ENCODE results near the gene SOX4. TPM values are rescaled to one million over a fixed set of nuclear protein-coding genes. Genes with fewer than 3 reads are reported as not detected.

The SOX4 gene
- total RNA-seq, 1 donor from 2014 or later: 147 TPM

GRCh38 chr6:21560249-21560648 lies 33.3 kb upstream of the SOX4 start:
- H4K20me1 ChIP-seq (ENCODE audit: low read depth): no peaks in the 10 kb centered on the region
- no peak overlapping the region for H3K4me2 ChIP-seq
- H2AFZ ChIP-seq (replicated peaks): no peak overlapping the region
- H3F3A ChIP-seq (ENCODE audit: low read depth): no peaks in the 10 kb centered on the region
- H3K27me3 ChIP-seq: no peaks in the 10 kb centered on the region
- Mint-ChIP-seq H3K27me3 (ENCODE audit: insufficient read depth, low read depth) (no peaks in the 10 kb centered on the region), H3K4me1 (no peaks in the 10 kb centered on the region), H3K36me3 (no peaks in the 10 kb centered on the region), H3K9me3 (peaks cover 3% of the 10 kb centered on the region), H3K4me3 (no peak overlapping the region), H3K27ac (no peak overlapping the region)
- H3K9ac ChIP-seq: no peak overlapping the region
- TF ChIP-seq EZH2phosphoT487 (IDR thresholded peaks at IDR 0.05) (no peak), EZH2 (IDR thresholded peaks at IDR 0.05) (no peak), CTCF (IDR thresholded peaks at IDR 0.05) (no peak)
- no peak overlapping the region for H3K27ac ChIP-seq
- no peaks in the 10 kb centered on the region for H3K9me3 ChIP-seq (ENCODE audit: low read depth)
- peaks cover 8% of the 10 kb centered on the region for H3K4me1 ChIP-seq
- DNase-seq (ENCODE audit: low spot score): no peak
- no peaks in the 10 kb centered on the region for H3K79me2 ChIP-seq (ENCODE audit: low read depth)
- no peaks in the 10 kb centered on the region for H3K36me3 ChIP-seq
- H3K4me3 ChIP-seq: no peak overlapping the region

GRCh38 chr6:21565431-21565830 lies 28.1 kb upstream of the SOX4 start:
- Mint-ChIP-seq H3K27me3 (ENCODE audit: insufficient read depth, low read depth) (peaks cover 2% of the 10 kb centered on the region), H3K4me1 (no peaks in the 10 kb centered on the region), H3K9me3 (peaks cover 7% of the 10 kb centered on the region), H3K36me3 (no peaks in the 10 kb centered on the region), H3K4me3 (no peak overlapping the region), H3K27ac (no peak overlapping the region)
- Histone ChIP-seq H3K27ac (no peak overlapping the region), H3K4me3 (no peak overlapping the region), H3K4me1 (no peaks in the 10 kb centered on the region), H3K9me3 (ENCODE audit: low read depth) (no peaks in the 10 kb centered on the region), H3K79me2 (ENCODE audit: low read depth) (no peaks in the 10 kb centered on the region), H3F3A (ENCODE audit: low read depth) (no peaks in the 10 kb centered on the region), H3K9ac (no peak overlapping the region), H3K4me2 (no peak overlapping the region), H3K36me3 (no peaks in the 10 kb centered on the region), H3K27me3 (no peaks in the 10 kb centered on the region), H4K20me1 (ENCODE audit: low read depth) (no peaks in the 10 kb centered on the region), H2AFZ (replicated peaks) (no peak overlapping the region)
- DNase-seq (ENCODE audit: low spot score): no peak
- no peak for TF ChIP-seq EZH2phosphoT487 (IDR thresholded peaks at IDR 0.05)
- TF ChIP-seq EZH2 (IDR thresholded peaks at IDR 0.05): no peak

DNA sequence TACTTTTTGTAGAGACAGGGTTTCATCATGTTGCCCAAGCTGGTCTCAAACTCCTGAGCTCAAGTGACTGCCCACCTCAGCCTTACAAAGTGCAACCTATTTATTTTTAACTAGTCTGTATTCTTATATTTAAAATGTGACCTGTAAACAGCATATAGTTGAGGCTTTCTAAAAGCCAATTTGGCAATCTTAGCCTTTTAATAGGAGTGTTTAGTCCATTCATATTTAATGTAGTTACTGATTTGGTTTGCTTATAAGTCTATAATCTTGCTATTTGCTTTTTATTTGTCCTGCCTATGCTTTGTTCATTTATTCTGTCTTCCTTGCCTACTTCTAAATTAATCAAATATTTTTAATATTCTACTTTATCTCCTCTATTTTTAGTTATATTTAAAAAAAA lies 15.0 kb upstream of the SOX4 start:
- Histone ChIP-seq H3K4me2 (no peak overlapping the region), H3K79me2 (ENCODE audit: low read depth) (no peaks in the 10 kb centered on the region), H3K4me1 (no peaks in the 10 kb centered on the region), H3K36me3 (no peaks in the 10 kb centered on the region), H2AFZ (replicated peaks) (no peak overlapping the region), H3K9me3 (ENCODE audit: low read depth) (peaks cover 12% of the 10 kb centered on the region), H3K9ac (no peak overlapping the region), H3F3A (ENCODE audit: low read depth) (no peaks in the 10 kb centered on the region), H3K27ac (no peak overlapping the region), H4K20me1 (ENCODE audit: low read depth) (no peaks in the 10 kb centered on the region), H3K27me3 (no peaks in the 10 kb centered on the region), H3K4me3 (no peak overlapping the region)
- TF ChIP-seq EZH2phosphoT487 (IDR thresholded peaks at IDR 0.05) (no peak), CTCF (IDR thresholded peaks at IDR 0.05) (no peak), EZH2 (IDR thresholded peaks at IDR 0.05) (no peak)
- no peaks in the 10 kb centered on the region for H3K4me1 Mint-ChIP-seq
- H3K27ac Mint-ChIP-seq: no peak overlapping the region
- no peaks in the 10 kb centered on the region for H3K36me3 Mint-ChIP-seq
- peaks cover 31% of the 10 kb centered on the region for H3K9me3 Mint-ChIP-seq
- peaks cover 5% of the 10 kb centered on the region for H3K27me3 Mint-ChIP-seq (ENCODE audit: insufficient read depth, low read depth)
- DNase-seq (ENCODE audit: low spot score): no peak
- no peak overlapping the region for H3K4me3 Mint-ChIP-seq

GRCh38 chr6:21582651-21583050 lies 10.9 kb upstream of the SOX4 start:
- H3K79me2 ChIP-seq (ENCODE audit: low read depth): no peaks in the 10 kb centered on the region

More at GRCh38 chr6:21582651-21583050, 10.9 kb upstream of the SOX4 start:
- Mint-ChIP-seq H3K36me3 (no peaks in the 10 kb centered on the region), H3K4me3 (no peak overlapping the region), H3K27ac (no peak overlapping the region), H3K27me3 (ENCODE audit: insufficient read depth, low read depth) (peaks cover 10% of the 10 kb centered on the region), H3K4me1 (peaks cover 6% of the 10 kb centered on the region), H3K9me3 (peaks cover 37% of the 10 kb centered on the region)
- no peaks in the 10 kb centered on the region for H3K27me3 ChIP-seq
- DNase-seq (ENCODE audit: low spot score): no peak
- no peak overlapping the region for H3K4me2 ChIP-seq
- peaks cover 8% of the 10 kb centered on the region for H3K4me1 ChIP-seq
- H3K27ac ChIP-seq: no peak overlapping the region
- no peak overlapping the region for H2AFZ ChIP-seq (replicated peaks)
- no peaks in the 10 kb centered on the region for H4K20me1 ChIP-seq (ENCODE audit: low read depth)
- H3F3A ChIP-seq (ENCODE audit: low read depth): peaks cover 5% of the 10 kb centered on the region
- no peaks in the 10 kb centered on the region for H3K36me3 ChIP-seq
- TF ChIP-seq EZH2phosphoT487 (IDR thresholded peaks at IDR 0.05) (no peak), EZH2 (IDR thresholded peaks at IDR 0.05) (no peak)
- no peak overlapping the region for H3K9ac ChIP-seq
- no peak overlapping the region for H3K4me3 ChIP-seq
- peaks cover 12% of the 10 kb centered on the region for H3K9me3 ChIP-seq (ENCODE audit: low read depth)
